GM10266 (cell line): ENCODE results near the gene TAGLN3.
"Not testable (repeated sequence)": the region's sequence is repeated elsewhere in the genome, so short reads cannot be mapped to it uniquely, and the experiment has no call there.

Experiments used
- DNase-seq: peaks from one replicate; pipeline ENCODE4 v3.0.0; 2012; ENCODE audit errors: extremely low spot score
- TF ChIP-seq, protein P1 (sequence below): IDR thresholded peaks from 2 replicates; pipeline ENCODE4 v1.5.1; 2012; ENCODE audit warnings: mild to moderate bottlenecking, low read depth; ENCODE audit not compliant: control insufficient read depth, insufficient read depth; ENCODE audit errors: missing control alignments

The TAGLN3 gene

DNA sequence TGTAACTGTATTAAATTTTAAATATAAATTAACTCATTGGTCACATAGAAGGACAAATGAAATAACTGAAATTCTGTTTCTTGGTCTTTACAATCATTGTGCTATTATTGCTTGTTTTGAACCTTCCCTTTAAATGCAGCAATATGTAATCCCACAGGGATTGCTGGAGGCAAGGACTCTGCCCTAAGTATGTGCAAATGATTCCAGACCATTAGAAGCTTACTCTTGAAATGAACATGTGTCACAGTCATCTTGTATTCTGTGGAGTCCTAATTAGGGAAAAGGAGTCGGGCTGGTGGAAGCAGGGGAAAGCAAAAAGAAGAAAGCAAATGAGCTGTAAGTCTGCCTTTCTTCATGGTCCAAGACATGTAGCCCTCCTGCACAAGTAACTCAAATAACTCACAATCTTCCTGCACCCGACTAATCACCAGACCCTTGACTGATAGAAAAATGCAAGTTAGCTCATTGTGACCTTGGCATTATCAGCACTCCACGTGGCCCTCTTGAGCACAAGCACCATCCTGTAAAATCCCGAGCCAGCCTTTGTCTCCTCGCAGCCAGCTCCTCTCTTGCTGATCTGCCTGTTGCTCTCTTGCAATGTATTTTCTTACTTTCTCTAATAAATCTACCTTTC, 33.5 kb downstream of the TAGLN3 start:
- DNase-seq = no peak
- TF ChIP-seq, protein P1, sequence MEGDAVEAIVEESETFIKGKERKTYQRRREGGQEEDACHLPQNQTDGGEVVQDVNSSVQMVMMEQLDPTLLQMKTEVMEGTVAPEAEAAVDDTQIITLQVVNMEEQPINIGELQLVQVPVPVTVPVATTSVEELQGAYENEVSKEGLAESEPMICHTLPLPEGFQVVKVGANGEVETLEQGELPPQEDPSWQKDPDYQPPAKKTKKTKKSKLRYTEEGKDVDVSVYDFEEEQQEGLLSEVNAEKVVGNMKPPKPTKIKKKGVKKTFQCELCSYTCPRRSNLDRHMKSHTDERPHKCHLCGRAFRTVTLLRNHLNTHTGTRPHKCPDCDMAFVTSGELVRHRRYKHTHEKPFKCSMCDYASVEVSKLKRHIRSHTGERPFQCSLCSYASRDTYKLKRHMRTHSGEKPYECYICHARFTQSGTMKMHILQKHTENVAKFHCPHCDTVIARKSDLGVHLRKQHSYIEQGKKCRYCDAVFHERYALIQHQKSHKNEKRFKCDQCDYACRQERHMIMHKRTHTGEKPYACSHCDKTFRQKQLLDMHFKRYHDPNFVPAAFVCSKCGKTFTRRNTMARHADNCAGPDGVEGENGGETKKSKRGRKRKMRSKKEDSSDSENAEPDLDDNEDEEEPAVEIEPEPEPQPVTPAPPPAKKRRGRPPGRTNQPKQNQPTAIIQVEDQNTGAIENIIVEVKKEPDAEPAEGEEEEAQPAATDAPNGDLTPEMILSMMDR = no peak

DNA sequence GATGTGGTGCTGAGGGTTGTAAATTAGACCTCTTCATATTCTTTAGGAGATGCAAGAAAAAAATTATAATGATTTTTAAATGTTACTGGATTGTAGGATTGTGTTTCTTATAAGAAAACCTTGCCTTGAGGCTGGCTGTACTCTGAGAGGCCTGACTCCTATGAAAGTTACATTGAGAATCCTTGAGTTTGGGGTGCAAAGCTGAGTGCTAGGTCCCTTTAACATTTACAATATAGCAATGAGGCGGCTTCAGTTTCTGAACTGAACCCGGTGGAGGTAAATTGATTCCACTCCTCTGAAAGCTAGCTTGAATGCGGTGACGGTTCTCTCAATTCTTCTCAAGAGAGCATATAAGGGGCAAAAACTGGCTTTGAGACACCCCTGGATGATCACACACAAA, 35.7 kb downstream of the TAGLN3 start, which contains the start of gene TMPRSS7:
TMPRSS7 (plus strand) TSS at position 301 of the 400 bp plus-strand sequence. CDS start 110 bp downstream, outside the sequence.
- no peak for DNase-seq
- TF ChIP-seq, protein P1 = no peak

DNA sequence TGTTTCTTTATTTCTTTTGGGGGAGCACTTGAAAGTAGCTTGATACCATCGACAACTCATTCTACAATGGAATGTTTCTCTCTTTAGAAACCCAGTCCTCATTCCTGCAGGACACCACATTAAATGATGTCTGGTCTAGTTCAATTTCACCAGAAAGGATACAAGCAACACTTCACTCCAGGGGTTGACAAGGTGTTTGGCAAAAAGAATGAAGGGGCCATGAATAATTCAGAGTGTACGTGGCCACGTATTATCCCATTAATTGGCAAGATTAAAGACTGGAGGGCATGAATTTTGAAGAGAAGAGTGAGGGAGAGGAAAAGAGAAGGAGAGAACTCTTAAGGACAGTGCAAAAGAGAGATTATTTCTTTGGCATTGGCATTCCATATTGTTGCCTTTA, 36.5 kb downstream of the TAGLN3 start:
- no peak for DNase-seq

DNA sequence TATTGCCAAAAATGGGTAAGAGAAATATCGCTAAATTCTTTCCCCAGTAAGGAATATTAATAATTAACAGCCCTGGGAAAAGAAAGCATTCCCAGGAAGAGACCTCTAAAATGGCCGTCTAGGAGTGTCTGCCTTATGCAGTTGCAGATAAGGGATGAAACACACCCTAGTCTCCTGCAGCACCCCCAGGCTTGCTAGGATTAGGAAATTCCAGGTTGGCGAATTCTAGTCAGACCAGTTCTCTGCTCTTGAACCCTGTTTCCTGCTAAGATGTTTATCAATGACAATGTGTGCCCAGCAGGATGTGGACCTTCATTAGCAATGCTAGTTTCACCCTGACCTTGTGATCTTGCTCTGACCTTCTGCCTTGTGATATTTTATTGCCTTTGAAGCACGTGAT, 38.5 kb downstream of the TAGLN3 start:
- DNase-seq = not testable (repeated sequence)

More for the DNA sequence above, 36.5 kb downstream of the TAGLN3 start:
- TF ChIP-seq, protein P1 = no peak

DNA sequence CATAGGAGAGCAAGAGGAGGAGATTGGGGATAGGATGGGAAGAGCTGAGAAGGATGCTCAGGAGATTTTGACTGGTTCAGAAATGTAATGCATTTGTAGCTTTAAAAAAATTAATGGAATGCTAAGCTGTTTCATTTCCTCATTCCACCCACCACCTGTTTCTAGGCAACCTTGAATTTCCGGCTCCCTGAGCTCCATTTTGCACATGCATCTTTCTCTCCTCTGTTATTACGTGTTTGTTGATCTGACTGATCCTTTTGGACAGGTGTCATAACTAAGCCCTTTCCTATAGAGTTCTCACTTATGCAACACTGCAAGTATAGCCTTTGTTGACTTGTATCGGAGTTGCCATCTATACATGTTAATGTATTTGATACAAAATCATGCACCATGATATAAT, 40.1 kb downstream of the TAGLN3 start:
- TF ChIP-seq, protein P1 = no peak
- DNase-seq = peak; percentile 8

DNA sequence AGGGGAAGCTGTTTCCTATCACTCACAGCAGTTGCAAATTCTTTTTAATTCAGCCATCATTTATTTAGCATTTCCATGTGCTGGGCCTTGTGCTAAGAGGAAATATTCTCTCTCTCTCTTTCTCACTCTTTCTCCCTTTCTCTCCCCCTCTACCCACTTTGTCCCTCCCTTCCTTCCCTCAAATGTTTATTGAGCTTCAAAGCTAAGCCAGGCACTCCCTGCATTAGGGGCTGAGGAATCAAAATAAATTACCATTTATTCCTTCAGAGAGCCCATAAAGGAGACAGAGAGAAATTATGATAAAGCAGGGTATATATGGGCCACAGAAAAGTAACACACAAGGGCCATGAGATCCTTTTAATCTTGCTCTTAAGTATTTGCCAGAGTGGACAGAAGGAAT, 42.6 kb downstream of the TAGLN3 start:
- TF ChIP-seq, protein P1 = no peak
- DNase-seq = no peak

DNA sequence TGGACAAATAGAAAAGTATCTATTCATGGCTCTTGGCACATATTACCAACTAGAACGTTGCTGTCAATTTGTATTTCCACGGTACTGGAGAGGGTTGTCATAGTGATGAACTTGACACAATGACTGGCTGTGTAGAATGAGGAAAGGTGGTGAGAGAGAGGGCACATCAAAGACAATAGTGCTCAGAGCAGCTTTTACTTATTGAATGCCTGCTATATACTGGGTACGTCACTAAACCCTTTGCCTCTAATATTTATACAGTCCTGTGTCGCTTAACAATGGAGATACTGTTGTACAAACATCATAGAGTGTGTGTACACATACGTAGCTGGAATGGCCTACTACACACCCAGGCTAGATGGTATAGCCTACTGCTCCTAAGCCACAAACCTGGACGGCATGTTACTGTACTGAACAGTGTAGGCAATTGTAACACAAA, 44.1 kb downstream of the TAGLN3 start:
- TF ChIP-seq, protein P1 = no peak
- no peak for DNase-seq
